ENCODE results near the gene GPC5.
"Not testable (repeated sequence)": the region's sequence is repeated elsewhere in the genome, so short reads cannot be mapped to it uniquely, and the experiment has no call there.

GPC5 gene

DNA sequence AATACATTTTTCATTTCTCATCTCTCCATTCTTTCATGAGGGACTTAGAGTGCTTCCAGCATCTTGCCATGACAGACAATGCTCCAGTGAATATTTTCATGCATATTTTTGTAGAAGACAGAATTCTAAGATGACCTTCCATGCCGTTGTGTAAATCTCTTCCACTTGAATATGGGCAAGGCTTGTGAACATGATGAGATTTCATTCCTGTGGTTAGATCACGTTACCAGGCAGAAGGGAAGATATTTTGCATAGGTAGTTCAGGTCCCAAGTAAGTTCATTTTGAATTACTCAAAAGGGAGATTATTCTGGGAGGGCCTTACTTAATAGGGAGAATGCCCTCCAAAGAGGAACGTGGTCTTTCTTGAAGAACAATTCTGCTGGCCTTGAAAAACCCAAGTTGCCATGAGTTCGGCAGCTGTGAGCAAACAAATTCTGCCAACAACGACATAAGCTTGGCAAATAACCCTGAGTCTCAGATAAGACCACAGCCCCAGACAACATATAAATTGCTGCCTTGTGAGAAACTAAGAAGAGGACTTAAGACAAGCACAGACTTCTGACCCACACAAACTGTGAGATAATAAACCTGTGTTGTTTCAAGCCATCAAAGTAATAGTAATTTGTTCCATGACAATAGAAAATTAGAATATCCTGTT, 1427.6 kb downstream of the GPC5 start:
- no peak for DNase-seq

DNA sequence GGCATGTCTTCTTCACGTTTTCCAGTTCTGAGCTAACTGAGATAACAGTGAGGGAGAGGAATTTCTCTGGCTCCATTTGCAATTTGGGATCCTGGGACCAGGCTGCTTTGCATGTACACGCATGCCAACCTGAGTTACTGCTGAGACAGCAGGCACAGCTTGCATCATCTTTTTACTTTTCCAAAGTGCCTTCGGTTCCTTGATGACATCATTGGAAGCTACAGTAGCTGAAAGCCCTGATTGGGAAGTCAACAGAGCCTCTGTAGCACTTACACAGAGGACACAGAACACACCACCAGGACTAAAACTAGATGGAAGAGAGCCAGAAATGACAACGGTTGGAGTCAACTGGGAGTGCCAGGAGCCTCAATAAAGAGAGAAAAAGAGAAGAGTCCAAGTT, 1429.1 kb downstream of the GPC5 start:
- no peak for DNase-seq

DNA sequence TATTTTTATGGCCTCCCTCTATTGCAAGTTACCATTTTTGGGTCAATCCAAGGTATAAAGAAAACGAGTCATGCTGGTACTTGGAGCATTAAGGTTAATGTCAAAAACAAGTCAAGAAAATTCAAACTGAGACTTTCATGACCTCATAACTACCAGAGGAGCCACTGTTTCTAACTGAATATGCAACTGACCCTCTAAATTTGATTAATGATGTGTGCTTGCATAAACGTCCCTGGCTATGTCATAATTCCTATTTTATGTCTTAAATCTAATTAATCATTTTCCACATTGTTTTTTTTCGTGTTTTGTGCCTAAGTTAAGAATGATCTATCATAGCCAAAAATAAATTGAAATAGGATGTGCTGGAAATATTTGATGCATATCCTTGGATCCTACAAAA, 1431.5 kb downstream of the GPC5 start:
- no peak for DNase-seq

DNA sequence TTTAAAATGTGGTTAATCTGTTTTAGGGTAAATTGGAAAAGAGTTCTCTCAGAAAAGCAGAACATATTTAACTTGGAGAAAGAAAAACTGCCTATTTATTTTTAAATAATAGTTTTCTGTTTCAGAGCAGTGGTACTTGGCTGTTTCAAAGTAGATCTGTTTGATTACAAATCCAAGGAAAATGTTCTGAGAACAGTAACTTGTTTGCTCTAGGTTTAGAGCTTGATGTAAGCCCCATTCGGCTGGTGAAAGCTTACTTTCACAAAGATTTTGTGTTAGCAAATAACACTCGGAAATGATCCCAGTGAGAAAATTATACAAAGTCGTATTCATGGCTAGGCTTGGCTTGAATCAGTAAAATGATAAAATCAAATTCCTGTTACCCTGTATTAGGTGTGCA, 1432.4 kb downstream of the GPC5 start:
- no peak for DNase-seq

DNA sequence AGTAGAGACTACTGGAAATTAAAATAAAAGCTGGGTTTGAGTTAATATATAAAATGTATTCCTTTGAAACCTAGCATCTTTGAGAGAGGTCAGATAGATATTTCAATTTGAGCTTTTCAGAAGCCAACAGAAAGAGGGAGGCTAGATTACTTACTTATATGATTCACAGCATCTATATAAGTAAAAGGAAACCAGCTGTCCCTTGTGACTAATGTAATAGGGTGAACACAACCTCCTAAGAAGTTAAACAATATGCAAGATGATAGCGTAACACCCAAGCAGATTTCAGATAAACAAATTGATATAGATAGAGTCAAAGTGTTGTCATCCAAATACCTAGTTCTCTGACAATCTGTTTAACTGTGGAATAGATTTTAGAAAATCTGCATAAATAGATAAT, 1434.7 kb downstream of the GPC5 start:
- DNase-seq, result no peak

DNA sequence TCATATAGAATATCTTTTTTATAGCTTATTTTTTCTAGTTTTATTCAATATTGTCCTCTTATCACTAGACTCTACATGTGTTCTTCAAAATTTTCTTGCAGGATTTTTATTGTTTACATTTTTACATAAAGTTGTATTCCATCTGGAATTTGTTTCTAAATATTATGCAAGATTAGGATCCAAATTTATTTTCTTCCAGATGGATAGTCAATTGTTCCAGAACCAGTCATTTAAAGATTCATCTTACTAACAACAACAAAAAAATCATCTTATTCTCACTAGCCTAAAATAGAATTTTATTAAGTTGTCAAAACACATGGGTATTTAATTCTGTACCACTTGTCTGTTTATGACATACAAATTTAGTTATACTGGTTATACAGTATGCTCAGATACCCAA, 1437.8 kb downstream of the GPC5 start:
- DNase-seq, result no peak

DNA sequence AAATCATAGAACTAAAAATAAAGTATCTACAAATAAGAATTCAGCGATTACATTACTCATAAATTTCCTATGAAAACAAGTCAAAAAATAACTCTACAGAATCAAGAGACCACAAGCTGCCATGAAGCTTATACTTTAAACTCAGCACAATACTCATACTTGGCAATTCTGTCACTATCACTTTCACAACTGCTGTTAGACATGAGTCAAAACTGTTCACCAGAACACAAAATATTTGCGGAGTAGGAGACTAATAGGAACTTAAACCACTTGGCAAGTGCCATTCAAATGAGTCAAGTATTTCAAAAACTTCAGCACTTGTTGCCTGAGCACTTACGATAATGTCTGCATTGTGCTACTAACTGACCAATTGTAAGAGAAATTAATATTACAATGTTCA, 1440.4 kb downstream of the GPC5 start:
- no peak for DNase-seq

DNA sequence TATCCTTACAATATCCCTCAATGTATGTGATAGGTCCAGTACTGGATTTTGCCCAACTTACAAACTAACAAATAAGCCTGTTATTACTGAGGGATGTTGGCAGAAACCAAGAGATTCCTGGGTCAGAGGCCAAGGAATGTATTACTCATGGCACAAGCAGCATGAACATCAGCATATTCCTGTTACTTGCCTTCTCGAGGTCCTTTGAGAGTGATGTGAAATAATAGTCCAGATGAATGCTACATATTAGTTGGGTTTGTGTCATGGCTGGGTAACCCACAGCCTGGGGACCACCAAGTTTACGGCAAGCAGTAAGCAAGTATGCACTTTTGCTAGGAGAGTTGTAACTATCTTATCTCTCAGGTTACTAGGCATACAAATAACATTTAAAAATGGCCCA, 1443.7 kb downstream of the GPC5 start:
- DNase-seq, result no peak

DNA sequence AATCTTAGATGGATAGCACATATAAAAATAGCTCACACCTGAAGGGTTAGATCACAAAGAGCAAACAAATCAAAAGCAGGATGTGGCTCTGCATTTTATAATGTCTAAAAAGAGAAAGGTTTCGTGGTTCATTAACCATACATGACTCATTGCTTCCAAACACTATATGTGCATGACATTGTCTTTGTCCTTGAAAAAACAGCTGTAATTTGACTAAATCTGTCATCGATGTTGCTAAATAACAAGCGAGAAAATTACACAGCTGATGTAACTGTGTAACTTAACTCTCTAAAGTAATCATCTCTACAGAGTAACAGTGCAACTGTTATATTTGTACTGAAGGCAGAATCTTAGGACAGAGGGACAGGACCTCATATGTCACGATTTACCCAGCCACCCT, 1445.1 kb downstream of the GPC5 start:
- no peak for DNase-seq

DNA sequence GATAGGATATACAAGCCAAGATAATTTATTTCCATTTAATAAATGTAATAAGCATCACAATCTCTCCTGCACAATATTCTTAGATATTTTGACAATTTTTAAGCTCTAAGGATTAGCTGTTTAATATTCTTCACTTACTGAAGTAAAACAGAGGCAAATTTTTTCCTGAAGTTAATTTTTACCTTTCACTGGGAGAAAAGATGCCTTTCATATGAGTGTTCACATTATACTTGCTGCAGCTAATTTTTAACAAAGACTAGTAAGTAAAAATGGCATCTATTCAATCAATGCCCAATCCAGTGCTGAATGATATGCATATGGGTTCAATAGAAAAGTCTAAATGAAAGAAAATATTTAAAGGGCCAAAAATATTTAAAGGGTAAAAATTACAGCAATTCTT, 1451.0 kb downstream of the GPC5 start:
- no peak for DNase-seq

DNA sequence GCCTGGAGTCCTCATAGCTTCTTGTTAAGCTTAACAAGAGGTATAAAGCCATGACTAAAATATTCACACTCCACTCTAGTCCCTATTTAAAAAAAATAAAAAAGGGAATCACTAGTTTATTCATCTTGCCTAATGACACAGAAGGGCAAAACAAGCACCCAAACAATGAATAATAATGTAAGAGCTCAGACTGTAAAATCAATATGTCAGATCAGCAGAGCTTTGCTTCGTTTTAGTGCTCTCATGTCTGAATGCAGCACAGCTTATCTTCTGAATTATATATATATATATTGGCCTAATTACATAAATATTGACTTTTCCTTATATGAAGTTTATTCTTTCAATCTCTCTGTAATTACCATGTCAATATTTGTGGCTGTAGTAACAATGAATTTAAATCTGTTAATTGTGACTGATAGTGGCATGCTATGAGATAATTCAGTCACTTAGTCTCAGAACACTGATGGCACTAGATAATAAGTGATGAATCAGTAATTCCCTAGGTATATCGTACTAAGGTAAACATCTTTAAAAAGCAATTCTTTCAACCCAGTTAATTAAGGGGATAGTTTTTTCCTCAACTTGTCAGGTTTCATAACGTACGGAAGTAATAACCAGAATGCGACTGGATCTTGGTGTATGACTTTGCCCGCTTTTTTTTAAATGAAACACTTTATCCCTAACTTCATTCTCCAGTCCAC, 1466.3 kb downstream of the GPC5 start:
- no peak for DNase-seq

DNA sequence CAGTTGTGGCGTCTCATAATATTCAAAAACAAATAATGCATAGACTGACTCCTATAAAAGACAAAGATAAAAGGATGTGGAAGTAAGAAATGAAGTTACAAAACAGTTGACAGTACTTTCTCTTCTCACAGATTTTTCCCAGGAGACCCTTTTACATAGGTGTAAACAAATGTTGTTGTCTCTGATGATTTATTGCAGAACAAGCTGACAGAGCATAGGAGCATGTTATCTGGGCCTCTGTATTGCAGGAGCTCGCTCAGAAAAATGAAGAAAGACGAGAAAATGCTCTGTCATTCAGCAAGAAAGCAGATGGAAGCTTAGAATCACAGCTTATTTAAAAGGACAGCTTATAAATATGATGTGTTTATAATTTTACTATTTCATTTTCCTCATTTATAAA, 1474.6 kb downstream of the GPC5 start:
- no peak for DNase-seq

DNA sequence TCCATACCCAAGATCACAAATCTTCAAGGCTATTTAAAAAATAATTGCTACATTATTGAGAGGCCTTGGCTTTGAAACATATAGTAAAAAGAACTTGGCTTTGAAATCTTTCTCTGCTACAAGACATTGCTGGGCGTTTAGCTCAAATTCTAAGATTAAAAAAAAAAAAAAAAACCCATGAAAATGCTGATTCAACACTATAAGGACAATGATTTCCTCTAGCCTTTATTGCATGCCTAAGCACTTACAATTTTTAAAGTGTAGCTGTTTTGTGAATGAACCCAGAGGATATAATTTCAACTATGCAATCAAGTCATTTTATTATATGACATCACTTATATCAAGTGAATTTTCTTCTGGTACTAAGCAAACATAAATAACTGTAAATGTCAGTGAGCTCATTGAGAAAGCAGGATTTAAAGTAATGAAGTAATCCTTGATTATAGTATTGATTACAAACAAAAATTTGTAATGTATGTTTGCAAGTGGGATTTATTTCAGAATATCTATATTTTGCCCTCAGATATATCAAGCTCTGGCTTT, 1488.2 kb downstream of the GPC5 start:
- no peak for DNase-seq

DNA sequence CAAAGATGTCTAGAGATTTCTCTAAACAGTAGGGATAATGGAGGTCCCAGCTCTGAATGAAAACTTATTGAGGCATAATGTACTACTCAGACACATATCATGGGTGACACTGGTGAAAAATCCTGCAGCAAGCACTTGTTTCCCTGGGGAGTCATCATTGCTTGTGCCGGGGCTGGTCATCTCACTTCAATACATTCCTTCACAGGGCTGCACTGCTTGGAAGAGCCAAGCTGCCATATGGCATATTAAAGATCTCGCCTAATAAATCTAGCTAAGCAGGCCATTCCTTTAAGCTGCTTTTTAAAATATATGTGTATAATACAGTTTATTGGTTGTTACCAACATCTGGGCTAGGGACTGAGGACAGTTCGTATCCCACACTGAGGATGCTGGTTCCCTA, 1496.0 kb downstream of the GPC5 start:
- no peak for DNase-seq

DNA sequence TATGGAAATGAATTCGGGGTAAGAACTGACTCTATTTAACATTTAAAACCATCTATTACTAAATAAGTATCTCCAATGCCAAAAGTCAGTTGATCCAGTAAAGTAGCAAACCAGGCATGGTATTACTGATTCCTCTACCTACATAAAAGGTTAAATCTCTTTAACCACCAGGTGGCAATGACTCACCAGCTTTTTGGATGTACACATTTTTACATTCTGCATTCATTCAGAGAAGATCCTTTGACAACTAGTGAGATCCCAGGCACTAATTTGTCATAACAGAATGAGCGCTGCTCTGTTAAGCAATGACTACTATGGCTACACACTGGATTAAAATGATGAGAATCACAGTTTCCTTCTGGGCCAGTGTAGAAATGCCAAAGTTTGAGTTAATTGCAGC, 1498.4 kb downstream of the GPC5 start:
- no peak for DNase-seq

DNA sequence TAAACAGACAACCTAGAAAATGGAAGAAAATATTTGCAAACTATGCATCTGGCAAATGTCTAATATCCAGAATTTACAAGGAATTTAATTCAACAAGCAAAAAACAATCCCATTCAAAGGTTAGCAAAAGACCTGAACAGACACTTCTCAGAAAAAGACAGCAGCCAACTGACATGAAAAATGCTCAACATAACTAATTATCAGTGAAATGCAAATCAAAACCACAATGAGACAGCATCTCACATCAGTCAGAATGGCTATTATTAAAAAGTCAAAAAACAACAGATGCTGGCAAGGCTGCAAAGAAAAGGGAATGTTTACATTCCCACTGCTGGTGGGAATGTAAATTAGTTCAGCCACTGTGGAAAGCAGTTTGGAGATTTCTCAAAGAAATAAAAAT, 1500.5 kb downstream of the GPC5 start:
- not testable (repeated sequence) for DNase-seq

DNA sequence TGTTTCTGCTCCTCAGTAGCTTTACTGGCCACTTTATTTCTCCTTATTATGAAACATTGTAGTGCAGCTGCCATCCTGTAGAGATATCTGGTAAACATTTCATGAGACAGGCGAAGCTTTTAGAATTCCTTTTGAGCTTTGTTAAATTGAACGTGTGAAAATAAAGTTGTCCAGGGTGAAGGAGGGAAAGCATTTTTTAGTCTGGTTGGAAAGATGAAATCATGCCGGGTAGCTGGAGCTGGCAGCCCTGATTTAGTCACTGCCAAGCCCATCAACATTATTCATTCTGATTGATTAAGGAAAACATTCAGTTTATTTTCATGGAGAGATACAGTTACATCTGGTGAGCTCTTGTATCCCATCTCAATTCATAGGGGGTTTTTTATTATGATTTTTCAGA, 1502.0 kb downstream of the GPC5 start:
- no peak for DNase-seq

DNA sequence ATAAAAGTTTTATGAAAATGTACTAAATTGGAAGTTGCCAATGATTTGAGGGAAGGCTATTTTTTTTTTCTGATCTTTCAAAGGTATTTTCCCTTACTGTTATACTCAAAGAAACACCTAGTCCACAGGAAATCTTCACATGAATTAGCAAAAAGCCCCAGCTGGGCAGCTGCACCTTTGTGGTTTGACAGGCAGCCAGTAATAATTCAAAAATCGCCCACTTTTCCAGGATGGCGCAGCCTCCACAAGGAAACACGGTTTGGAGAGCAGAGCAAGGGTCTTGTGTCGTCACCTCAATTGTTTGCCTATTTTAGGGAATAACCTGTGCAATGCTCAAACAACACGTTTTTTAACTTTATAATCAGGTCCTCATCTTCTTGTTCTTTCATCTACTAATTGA, 1503.3 kb downstream of the GPC5 start:
- no peak for DNase-seq

DNA sequence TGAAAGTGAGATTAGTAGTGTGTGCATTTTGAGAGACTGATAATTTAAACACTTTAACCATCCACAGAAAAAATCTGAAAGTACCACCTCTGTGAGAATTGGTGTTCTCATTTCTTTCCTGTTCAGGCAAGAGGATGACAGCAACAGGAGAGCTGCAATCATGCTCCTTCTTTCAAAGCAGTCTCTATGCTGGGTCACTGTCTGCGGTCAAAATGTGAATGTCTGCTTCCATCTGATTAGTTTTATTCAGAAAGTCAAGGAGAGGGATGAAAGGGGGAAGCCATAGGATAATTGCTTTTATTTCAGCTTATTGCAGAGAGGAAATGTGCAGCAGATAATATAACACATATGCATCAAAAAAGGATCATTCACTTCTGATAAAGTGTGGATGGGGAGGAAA, 1514.2 kb downstream of the GPC5 start:
- DNase-seq, result no peak

DNA sequence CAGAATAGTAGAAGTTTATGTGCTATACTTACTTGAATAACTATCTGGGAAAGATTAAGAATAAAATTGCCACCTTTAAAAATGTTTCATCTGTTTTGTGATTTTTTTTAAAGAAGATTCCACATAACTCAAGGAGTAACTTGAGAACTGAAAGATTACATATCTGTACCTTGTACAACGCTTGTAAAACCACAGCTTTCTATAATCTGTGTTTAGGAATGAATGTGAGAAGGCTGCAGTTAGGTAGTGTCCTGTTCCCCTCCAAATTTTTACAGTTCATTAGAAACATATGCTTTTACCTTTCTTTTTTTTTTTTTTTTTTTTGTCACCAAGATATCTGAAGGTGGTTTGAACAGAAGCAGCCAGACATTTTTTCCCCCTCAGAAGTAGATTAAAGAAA, 1515.4 kb downstream of the GPC5 start:
- no peak for DNase-seq

All from activated effector memory CD4-positive, alpha-beta T cell treated with anti-CD3 and anti-CD28 coated beads, Interleukin-2, amount 50 U/mL, for 16 hours (primary cell).